AG09319 (cell line): Measurements from ENCODE around the gene TBC1D3I.
"Not testable (repeated sequence)": the region's sequence is repeated elsewhere in the genome, so short reads cannot be mapped to it uniquely, and the experiment has no call there.

Experiments
- DNase-seq: peaks from one replicate; pipeline ENCODE4 v3.0.0-alpha.2; 2010; ENCODE audit warnings: low read depth; ENCODE audit errors: extremely low read depth
- TF ChIP-seq, protein P1 (sequence below): IDR thresholded peaks from 2 replicates; pipeline ENCODE4 v1.5.1; 2011; ENCODE audit warnings: low read depth, mild to moderate bottlenecking, inconsistent platforms, low read length, moderate library complexity

The TBC1D3I gene

DNA sequence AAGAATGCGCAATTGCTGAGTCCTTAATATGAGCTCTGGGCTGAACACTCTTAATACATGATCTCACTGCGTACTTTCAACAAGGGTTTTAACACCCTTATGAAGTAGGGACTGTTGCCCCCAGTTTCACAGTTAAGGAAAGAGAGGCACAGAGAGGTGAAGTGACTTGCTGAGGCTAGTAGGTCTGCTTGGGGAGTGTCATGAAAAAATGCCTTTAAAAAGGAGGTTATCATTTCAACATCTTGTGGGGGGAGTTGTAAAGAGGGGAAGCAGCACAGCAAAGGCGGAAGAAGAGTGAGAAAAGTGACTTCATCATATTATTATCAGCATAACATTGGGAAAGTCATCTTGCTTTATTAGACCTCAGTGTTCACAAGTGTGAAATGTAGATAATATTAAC, 51.4 kb downstream of the TBC1D3I start:
- TF ChIP-seq, protein P1, sequence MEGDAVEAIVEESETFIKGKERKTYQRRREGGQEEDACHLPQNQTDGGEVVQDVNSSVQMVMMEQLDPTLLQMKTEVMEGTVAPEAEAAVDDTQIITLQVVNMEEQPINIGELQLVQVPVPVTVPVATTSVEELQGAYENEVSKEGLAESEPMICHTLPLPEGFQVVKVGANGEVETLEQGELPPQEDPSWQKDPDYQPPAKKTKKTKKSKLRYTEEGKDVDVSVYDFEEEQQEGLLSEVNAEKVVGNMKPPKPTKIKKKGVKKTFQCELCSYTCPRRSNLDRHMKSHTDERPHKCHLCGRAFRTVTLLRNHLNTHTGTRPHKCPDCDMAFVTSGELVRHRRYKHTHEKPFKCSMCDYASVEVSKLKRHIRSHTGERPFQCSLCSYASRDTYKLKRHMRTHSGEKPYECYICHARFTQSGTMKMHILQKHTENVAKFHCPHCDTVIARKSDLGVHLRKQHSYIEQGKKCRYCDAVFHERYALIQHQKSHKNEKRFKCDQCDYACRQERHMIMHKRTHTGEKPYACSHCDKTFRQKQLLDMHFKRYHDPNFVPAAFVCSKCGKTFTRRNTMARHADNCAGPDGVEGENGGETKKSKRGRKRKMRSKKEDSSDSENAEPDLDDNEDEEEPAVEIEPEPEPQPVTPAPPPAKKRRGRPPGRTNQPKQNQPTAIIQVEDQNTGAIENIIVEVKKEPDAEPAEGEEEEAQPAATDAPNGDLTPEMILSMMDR, result no peak

DNA sequence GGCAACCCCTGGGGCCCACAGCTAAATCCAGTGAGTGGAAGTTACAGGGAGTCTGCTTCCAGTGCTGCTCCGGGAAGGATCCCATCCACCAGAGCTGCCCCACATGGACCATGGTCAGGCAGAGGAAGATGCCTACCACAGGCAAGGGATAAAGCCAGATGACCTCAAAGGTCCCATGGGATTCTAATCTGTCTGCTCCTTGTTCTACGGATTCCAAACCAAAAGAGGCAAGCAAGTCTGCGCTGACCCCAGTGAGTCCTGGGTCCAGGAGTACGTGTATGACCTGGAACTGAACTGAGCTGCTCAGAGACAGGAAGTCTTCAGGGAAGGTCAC, 52.1 kb downstream of the TBC1D3I start:
- no peak for DNase-seq
- TF ChIP-seq, protein P1, result no peak

More for the DNA sequence above, 51.4 kb downstream of the TBC1D3I start:
- DNase-seq, result no peak

DNA sequence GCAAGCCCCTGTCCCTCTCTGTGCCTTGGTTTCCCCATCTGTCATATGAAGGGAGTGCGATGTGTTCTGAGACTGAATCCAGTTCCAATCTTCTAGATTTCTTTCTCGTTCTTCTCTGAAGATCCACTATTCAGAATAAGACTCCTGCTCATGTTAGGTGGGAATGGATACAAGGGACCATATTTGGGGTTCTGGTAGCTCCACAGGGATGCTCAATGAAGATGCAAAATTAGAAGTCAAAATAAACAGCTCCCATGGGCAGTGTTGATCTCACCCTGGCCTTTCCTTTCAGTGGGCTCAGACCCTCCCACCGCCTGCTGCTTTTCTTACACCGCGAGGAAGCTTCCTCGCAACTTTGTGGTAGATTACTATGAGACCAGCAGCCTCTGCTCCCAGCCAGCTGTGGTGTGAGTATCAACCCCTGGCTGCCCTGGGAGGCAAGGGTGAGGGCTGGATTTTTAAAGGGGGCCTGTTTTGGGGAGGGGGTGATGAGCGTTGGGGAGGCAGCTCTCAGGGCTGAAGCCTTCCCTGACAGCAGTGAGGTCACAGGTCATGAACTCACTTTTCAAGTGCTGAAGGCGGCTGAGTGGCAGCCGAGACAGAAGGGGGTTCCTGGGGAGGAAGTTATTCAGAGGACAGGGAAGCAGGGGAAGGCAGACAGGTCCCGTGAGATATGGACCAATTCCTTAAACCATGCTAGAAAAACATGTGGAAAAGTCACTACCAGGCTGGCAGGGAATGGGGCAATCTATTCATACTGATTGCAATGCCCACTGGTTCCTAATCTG, 52.7 kb downstream of the TBC1D3I start:
- DNase-seq, result not testable (repeated sequence)

DNA sequence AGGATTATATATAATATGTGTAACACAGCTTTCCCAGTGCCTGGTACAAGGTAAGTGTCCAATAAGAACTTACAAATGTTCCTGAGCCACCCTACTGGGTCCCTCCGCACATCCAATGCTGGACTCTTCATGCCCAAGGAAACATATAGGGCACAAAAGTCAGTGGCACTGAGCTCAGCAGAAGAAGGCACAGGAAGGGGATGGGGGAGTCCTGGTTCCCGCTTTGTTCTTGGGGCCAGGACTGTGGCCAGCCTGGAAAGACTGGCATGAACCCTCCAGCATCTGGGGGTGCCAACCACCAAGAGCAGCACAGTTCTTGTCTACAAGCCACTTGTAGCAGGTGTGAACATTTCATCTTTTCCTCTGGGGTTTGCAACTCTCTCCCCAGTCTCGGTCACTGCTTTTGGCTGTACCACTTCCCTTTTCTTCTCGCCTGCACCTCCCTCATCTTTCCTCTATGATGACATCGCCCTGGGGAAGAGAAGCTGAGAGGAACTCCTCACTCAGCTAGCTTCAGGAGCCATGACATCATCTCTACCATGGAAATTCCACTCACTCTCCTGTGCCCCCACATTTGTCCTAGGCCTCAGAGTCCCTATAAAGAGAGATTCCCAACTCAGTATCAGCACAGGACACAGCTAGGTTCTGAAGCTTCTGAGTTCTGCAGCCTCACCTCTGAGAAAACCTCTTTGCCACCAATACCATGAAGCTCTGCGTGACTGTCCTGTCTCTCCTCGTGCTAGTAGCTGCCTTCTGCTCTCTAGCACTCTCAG, 53.7 kb downstream of the TBC1D3I start, which contains the start of gene CCL4L2:
TSS of gene CCL4L2 (plus strand) at position 625 of the 773 bp plus-strand sequence.
- not testable (repeated sequence) for DNase-seq

DNA sequence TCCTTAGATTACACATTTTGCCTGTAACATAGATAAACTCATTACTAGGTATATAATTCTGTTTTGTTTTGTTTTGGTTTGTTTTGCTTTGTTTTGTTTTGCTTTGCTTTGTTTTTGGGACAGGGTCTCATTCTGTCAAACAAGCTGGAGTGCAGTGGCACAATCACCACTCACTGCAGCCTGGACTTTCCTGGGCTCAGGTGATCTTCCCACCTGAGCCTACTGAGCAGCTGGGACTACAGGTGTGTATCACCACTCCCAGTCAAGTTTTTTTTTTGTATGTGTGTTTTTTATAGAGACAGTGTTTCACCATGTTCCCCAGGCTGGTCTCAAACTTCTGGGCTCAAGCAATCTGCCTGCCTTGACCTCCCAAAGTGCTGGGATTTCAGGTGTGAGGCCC, 54.8 kb downstream of the TBC1D3I start:
- DNase-seq, result no peak
- TF ChIP-seq, protein P1, result no peak

DNA sequence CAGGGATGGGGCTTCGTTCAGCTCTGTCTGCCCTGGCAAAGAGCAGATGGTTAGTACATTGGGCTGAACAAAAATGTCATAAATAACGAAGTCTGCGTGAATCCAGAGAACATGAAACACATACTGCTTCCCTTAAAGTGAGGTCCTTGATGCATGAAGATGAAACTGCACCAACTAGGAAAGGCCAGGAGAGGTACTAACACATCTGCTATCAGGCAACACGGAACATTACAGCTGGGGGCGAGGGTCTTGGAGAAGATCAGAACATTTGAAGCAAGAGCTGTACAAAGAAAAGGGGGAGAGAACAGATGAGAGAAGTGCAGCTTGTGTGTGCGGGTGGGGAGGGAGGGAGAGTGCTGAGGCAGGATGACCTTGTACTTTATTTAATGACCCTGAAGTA, 57.0 kb downstream of the TBC1D3I start:
- not testable (repeated sequence) for DNase-seq

DNA sequence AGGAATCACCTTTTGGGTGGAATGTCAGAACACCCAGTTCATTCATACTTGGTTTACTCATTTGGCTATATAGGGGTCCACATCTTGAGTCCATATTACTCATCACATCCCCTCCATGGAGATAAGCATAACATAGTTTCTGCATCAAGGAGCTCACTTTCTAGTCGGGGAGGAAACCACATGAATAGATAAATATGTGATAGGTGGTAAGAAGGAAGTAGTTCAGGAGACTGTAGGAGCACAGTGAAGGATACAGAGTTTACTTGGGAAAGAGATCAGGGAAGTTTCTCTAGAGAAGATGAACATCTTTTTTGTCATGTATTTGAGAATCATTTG, 57.9 kb downstream of the TBC1D3I start:
- not testable (repeated sequence) for DNase-seq

DNA sequence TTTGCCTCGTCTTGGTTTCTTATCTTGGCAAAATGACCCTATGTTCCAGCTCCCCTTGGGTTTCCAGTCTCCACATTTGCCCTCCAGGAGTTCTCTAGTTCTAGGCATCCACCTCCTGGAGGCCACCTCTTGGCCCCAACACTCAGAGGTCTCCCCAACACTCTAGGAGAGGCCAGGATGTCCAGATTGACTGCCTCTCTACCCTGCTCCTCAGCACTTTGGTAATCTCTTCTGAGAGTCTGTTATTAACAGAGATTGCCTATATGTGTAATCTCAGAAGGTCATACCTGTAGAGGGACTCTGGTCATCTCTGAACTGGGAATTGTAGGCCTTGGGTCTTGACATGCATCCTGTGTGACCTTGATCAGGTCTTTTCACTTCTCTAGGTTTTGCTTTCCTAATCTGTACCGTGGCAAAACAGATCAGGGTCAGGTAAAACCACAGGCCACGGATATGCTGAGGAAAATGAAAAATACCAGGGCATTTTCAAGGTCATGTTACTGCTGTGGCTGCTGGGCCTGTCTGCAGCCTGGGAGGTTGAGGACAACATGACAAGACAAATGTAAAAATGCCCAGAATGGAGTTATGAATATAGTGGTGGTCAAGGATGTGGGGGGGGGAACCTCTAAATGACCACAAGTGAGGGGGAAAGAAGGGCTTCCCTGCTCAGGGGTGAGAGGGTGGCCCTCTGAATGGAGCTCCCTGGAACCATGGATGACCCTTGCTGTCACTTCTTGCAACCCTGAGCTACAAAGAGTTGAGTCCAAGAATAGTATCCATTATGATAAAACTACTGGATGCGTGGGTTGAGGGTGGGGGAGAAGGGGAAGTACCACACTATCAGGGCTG, 58.5 kb downstream of the TBC1D3I start:
- no peak for DNase-seq

More for the DNA sequence above, 58.5 kb downstream of the TBC1D3I start:
- TF ChIP-seq, protein P1, result no peak
